Brain microvascular endothelial cell (primary cell): Measurements from ENCODE around the gene MYL5.

Experiments used
- DNase-seq: peaks from one replicate; pipeline ENCODE4 v3.0.0-alpha.2; 2020
- H3K27ac ChIP-seq: fragments of 250-450 bp; sonication (Bioruptor Pico); 2 replicates; pipeline ENCODE4 v1.5.1; 2020; ENCODE audit warnings: mild to moderate bottlenecking, moderate library complexity
- H3K27me3 ChIP-seq: fragments of 250-450 bp; sonication (Bioruptor Pico); replicated peaks from 2 replicates; pipeline ENCODE4 v1.5.1; 2020; ENCODE audit warnings: mild to moderate bottlenecking
- H3K36me3 ChIP-seq: fragments of 250-450 bp; sonication (Bioruptor Pico); replicated peaks from 2 replicates; pipeline ENCODE4 v1.5.1; 2020; ENCODE audit warnings: mild to moderate bottlenecking
- H3K4me3 ChIP-seq: 2 replicates; pipeline ENCODE4 v1.5.1; 2011; ENCODE audit warnings: low read depth, mild to moderate bottlenecking, control low read depth, low read length, moderate library complexity
- CTCF ChIP-seq: IDR thresholded peaks from 2 replicates; pipeline ENCODE4 v1.5.1; 2011; ENCODE audit warnings: low read depth, mild to moderate bottlenecking, moderate library complexity, low read length, control low read depth, inconsistent platforms; ENCODE audit errors: missing control alignments
- in situ Hi-C: cut with HindIII; loops from 2 replicates; pipeline ENCODE4 v1.10.0; 2017; ENCODE audit warnings: low sequenced_read_pairs, low pct_ligation_motif_present

Gene MYL5

DNA sequence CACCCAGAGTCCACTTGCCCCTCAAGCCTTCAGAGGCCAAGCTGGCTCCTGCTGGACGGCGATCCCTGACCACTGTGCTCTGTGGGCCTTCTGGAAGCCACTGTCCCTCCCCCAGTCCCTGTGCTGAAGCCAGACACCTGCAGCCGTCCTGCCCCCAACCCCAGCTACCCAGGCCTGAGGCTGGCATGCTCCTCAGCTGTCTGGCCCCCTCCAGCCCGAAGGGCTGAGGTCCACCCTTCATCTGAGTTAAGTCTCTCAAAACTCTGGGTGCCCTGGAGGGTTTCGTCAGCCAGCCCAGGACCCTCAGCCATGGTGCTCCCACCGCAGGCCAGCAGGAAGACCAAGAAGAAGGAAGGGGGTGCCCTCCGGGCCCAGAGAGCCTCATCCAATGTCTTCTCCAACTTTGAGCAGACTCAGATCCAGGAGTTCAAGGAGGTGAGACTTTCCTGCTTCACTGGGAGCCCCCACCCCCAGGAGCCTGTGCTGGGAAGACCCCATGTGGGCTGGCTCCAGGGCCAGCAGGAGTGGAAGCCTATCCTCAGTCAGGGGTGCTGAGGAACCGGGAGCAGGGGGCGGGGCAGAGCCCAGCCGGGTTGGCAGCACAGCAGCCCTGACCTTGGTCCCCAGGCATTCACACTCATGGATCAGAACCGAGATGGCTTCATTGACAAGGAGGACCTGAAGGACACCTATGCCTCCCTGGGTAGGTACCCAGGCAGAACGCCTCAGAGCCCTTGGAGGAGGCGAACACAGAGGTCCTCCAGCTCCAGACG lies 4.2 kb downstream of the MYL5 start:
- in situ Hi-C loops, result no loop called here
- no peak for DNase-seq
- Histone ChIP-seq H3K27me3 (no peaks in the 10 kb centered on the region), H3K27ac (no peak overlapping the region), H3K4me3 (no peak overlapping the region), H3K36me3 (no peaks in the 10 kb centered on the region)
- TF ChIP-seq CTCF, result no peak

- Histone ChIP-seq H3K36me3 (no peaks in the 10 kb centered on the region), H3K27me3 (no peaks in the 10 kb centered on the region), H3K27ac (no peak overlapping the region), H3K4me3 (no peak overlapping the region)
- in situ Hi-C loops, result no loop called here
- DNase-seq, result no peak
- TF ChIP-seq CTCF, result no peak
Observed at GRCh38 chr4:679104-679481, 4.8 kb downstream of the MYL5 start.

DNA sequence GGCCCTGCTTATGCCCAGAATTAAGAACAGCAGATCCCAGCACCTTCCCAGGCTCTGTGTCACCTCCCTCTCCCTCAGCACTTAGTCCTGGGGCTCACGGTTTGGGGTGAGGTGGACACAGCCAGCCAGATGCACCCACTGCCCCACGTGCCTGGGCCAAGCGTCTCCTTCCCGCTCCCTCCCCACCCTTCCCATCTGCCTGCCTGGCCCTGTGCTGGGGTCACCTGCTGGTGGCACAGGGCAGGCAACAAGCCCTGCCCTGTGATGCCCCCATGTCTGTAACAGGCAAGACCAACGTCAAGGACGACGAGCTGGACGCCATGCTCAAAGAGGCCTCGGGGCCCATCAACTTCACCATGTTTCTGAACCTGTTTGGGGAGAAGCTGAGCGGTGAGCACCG lies 5.3 kb downstream of the MYL5 start:
- TF ChIP-seq CTCF, result no peak
- no peaks in the 10 kb centered on the region for H3K36me3 ChIP-seq

DNA sequence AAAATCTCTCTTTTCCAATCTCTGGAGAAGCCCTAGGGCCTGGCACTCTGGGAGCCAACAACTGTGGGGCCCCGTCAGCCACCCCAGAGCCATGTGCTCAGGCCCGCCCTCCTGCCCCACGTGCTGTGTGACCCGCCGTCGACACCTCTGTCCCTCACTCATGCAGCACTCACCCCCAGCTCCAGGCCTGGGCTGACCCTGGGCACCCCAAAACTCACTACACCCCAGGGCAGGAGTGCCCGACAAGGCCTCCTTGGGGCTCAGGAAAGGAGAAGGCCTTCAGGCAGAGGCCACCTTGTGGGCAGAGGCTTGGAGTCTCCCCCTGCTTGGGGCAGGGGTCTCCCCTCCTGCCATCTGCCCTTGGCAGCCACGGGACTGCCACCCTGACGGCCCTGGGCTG lies 5.7 kb downstream of the MYL5 start:
- no peak for DNase-seq
- Histone ChIP-seq H3K36me3 (no peaks in the 10 kb centered on the region), H3K27ac (no peak overlapping the region), H3K27me3 (no peaks in the 10 kb centered on the region), H3K4me3 (no peak overlapping the region)
- no peak for TF ChIP-seq CTCF
- in situ Hi-C loops, result no loop called here

More for the DNA sequence above, 5.3 kb downstream of the MYL5 start:
- no peak overlapping the region for H3K4me3 ChIP-seq
- H3K27ac ChIP-seq, result no peak overlapping the region
- no peak for DNase-seq
- H3K27me3 ChIP-seq, result no peaks in the 10 kb centered on the region
- in situ Hi-C loops, result no loop called here

GRCh38 chr4:680551-680927 lies 6.2 kb downstream of the MYL5 start:
- Histone ChIP-seq H3K27me3 (no peaks in the 10 kb centered on the region), H3K36me3 (no peaks in the 10 kb centered on the region), H3K27ac (no peak overlapping the region), H3K4me3 (peak overlapping the region; percentile 15)
- in situ Hi-C loops, result no loop called here
- DNase-seq, result no peak
- TF ChIP-seq CTCF, result no peak
